ENCODE results near the gene VIP. TPM values are rescaled to one million over a fixed set of nuclear protein-coding genes. Genes with fewer than 3 reads are reported as not detected.

Gene VIP
- polyA plus RNA-seq, 1 donor (not counting 4 experiments of a cell fraction or from before 2014, with no cell fraction given), result not detected

- Histone ChIP-seq H3K9me3 (ENCODE audit: control insufficient read depth, low read depth, low read length) (no peaks in the 10 kb centered on the region), H3K9ac (ENCODE audit: control insufficient read depth, extremely low read depth, insufficient read depth, low read length) (no peak overlapping the region), H3K4me2 (ENCODE audit: control insufficient read depth, extremely low read depth, insufficient read depth, low read depth, low read length) (no peak overlapping the region), H3K9me1 (ENCODE audit: control insufficient read depth, extremely low read depth, insufficient read depth, low read length) (no peaks in the 10 kb centered on the region), H3K36me3 (ENCODE audit: control insufficient read depth in 2 of 2, extremely low read depth in 1 of 2, insufficient read depth in 2 of 2, low read length in 2 of 2) (no peaks in the 10 kb centered on the region), H2AFZ (ENCODE audit: control insufficient read depth, low read length) (no peak overlapping the region), H3K4me1 (ENCODE audit: control insufficient read depth, extremely low read depth, insufficient read depth, low read length) (no peaks in the 10 kb centered on the region), H3K27ac (ENCODE audit: control insufficient read depth, insufficient read depth, low read length) (no peak overlapping the region), H3K4me3 (ENCODE audit: control insufficient read depth in 2 of 3, extremely low read depth in 1 of 3, insufficient read depth in 2 of 3, low read depth in 1 of 3, low read length in 3 of 3) (no peak overlapping the region), H3K27me3 (ENCODE audit: control insufficient read depth, extremely low read depth, insufficient read depth, low read length) (no peaks in the 10 kb centered on the region), H4K20me1 (ENCODE audit: control insufficient read depth, extremely low read depth, insufficient read depth, low read length) (no peaks in the 10 kb centered on the region), H3K79me2 (ENCODE audit: control insufficient read depth, insufficient read depth, low read length) (no peaks in the 10 kb centered on the region)
- DNase-seq (ENCODE audit: low read depth, low spot score) (no peak), FAIRE-seq (no peak)
- dilution Hi-C loops (cut with MboI; ENCODE audit: extremely low pct_ligation_motif_present, low sequenced_read_pairs), result no loop called here
- TF ChIP-seq EZH2 (IDR thresholded peaks at IDR 0.05; ENCODE audit: low read length) (no peak), CTCF (optimal IDR thresholded peaks at IDR 0.05 in 1 of 3, IDR thresholded peaks at IDR 0.05 in 1 of 3, conservative IDR thresholded peaks at IDR 0.05 in 1 of 3; ENCODE audit: extremely low read depth in 1 of 3, insufficient read depth in 2 of 3, low read length in 3 of 3) (no peak)
These were observed 24.8 kb downstream of the VIP start for GRCh38 chr6:152775428-152775827.

GRCh38 chr6:152776833-152777232 is 26.2 kb downstream of the VIP start:
- Histone ChIP-seq H3K79me2 (ENCODE audit: control insufficient read depth, insufficient read depth, low read length) (no peaks in the 10 kb centered on the region), H4K20me1 (ENCODE audit: control insufficient read depth, extremely low read depth, insufficient read depth, low read length) (no peaks in the 10 kb centered on the region), H3K4me1 (ENCODE audit: control insufficient read depth, extremely low read depth, insufficient read depth, low read length) (no peaks in the 10 kb centered on the region), H3K4me2 (ENCODE audit: control insufficient read depth, extremely low read depth, insufficient read depth, low read depth, low read length) (no peak overlapping the region), H3K9me3 (ENCODE audit: control insufficient read depth, low read depth, low read length) (no peaks in the 10 kb centered on the region), H3K9me1 (ENCODE audit: control insufficient read depth, extremely low read depth, insufficient read depth, low read length) (no peaks in the 10 kb centered on the region), H3K4me3 (ENCODE audit: control insufficient read depth in 2 of 3, extremely low read depth in 1 of 3, insufficient read depth in 2 of 3, low read depth in 1 of 3, low read length in 3 of 3) (no peak overlapping the region), H3K27me3 (ENCODE audit: control insufficient read depth, extremely low read depth, insufficient read depth, low read length) (no peaks in the 10 kb centered on the region), H3K9ac (ENCODE audit: control insufficient read depth, extremely low read depth, insufficient read depth, low read length) (no peak overlapping the region), H3K27ac (ENCODE audit: control insufficient read depth, insufficient read depth, low read length) (no peak overlapping the region), H2AFZ (ENCODE audit: control insufficient read depth, low read length) (no peak overlapping the region), H3K36me3 (ENCODE audit: control insufficient read depth in 2 of 2, extremely low read depth in 1 of 2, insufficient read depth in 2 of 2, low read length in 2 of 2) (no peaks in the 10 kb centered on the region)
- no peak for FAIRE-seq
- dilution Hi-C loops (cut with MboI; ENCODE audit: extremely low pct_ligation_motif_present, low sequenced_read_pairs), result no loop called here
- no peak for TF ChIP-seq EZH2 (IDR thresholded peaks at IDR 0.05; ENCODE audit: low read length)
- no peak for TF ChIP-seq CTCF (optimal IDR thresholded peaks at IDR 0.05 in 1 of 3, IDR thresholded peaks at IDR 0.05 in 1 of 3, conservative IDR thresholded peaks at IDR 0.05 in 1 of 3; ENCODE audit: extremely low read depth in 1 of 3, insufficient read depth in 2 of 3, low read length in 3 of 3)
- no peak for DNase-seq (ENCODE audit: low read depth, low spot score)
